ENCODE measurements around the gene SENP3. TPM values are rescaled to one million over a fixed set of nuclear protein-coding genes. Genes with fewer than 3 reads are reported as not detected.

Gene SENP3
- total RNA-seq, 1 donor from 2014 or later: 51.5 TPM

- Mint-ChIP-seq H3K36me3 (peaks cover 3% of the 10 kb centered on the region), H3K27ac (no peak overlapping the region), H3K27me3 (ENCODE audit: low read depth) (no peaks in the 10 kb centered on the region), H3K4me3 (no peak overlapping the region), H3K9me3 (peaks cover 9% of the 10 kb centered on the region), H3K4me1 (no peaks in the 10 kb centered on the region)
- DNase-seq (ENCODE audit: low spot score in 2 of 2, unreplicated experiment in 2 of 2): no peak
- TF ChIP-seq, protein P1, sequence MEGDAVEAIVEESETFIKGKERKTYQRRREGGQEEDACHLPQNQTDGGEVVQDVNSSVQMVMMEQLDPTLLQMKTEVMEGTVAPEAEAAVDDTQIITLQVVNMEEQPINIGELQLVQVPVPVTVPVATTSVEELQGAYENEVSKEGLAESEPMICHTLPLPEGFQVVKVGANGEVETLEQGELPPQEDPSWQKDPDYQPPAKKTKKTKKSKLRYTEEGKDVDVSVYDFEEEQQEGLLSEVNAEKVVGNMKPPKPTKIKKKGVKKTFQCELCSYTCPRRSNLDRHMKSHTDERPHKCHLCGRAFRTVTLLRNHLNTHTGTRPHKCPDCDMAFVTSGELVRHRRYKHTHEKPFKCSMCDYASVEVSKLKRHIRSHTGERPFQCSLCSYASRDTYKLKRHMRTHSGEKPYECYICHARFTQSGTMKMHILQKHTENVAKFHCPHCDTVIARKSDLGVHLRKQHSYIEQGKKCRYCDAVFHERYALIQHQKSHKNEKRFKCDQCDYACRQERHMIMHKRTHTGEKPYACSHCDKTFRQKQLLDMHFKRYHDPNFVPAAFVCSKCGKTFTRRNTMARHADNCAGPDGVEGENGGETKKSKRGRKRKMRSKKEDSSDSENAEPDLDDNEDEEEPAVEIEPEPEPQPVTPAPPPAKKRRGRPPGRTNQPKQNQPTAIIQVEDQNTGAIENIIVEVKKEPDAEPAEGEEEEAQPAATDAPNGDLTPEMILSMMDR (IDR thresholded peaks at IDR 0.05; ENCODE audit: unreplicated experiment): no peak
These were observed 38.7 kb upstream of the SENP3 start for GRCh38 chr17:7523033-7523432.

DNA sequence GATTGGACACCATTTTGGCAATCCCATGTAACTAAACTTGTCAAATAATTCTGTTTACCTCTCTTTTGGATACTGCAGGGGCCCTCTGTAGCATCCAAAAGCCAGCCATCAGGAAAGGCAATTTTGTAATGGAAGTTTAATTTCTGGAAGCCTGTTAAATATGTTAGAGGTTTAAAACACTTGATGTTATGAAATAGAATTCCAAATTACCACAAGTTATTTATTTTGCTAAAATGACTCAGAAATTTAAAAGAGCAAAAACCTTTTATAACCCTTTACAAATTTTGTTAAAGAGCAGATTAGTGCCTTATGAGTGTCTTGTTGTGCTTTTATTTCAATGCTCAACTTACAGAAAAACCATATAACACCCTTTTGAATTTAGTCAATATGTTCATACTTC lies 32.9 kb upstream of the SENP3 start:
- H3K4me3 Mint-ChIP-seq: no peak overlapping the region

DNA sequence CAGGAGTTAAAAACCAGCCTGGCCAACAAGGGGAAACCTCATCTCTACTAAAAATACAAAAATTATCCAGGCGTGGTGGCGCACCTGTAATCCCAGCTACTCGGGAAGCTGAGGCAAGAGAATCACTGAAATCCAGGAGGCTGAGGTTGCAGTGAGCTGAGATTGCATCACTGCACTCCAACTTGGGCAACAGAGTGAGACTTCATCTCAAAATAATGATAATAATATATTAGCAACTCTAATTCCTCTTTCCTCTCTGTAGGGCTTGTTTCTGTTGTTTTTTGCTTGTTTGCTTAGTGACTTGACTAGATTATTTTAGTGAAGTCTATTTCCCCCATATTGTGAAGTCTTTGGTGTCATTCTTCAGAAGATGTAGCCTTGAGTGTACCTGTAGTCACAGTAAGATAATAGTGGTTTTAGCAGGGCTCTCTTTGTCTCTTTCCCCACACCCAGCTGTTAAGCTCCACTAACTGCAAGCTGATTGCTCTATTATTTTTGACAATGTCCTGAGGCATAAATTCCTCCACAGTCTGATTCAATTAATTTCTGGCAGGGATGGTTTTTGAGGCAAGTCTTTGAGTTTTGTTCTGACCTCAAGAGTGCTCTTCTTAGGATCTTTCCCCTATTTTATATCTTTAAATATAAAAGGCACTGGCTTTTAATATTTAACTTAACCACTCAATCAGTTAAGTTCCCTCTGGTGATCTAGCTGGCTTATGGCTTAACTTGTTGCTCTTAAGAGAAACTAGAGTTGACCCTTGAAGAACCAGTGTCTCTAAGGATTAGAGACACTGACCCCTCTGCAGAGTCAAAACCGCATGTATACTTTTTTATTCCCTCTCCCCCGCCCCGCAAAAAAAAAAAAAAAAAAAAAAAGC lies 31.5 kb upstream of the SENP3 start:
- Mint-ChIP-seq H3K36me3 (peaks cover 9% of the 10 kb centered on the region), H3K27ac (no peak overlapping the region), H3K4me3 (no peak overlapping the region), H3K27me3 (ENCODE audit: low read depth) (no peaks in the 10 kb centered on the region), H3K4me1 (no peaks in the 10 kb centered on the region), H3K9me3 (peaks cover 20% of the 10 kb centered on the region)
- TF ChIP-seq, protein P1 (IDR thresholded peaks at IDR 0.05; ENCODE audit: unreplicated experiment): no peak
- no peak for DNase-seq (ENCODE audit: low spot score in 2 of 2, unreplicated experiment in 2 of 2)

More for the DNA sequence above, 32.9 kb upstream of the SENP3 start:
- no peak overlapping the region for H3K27ac Mint-ChIP-seq
- TF ChIP-seq, protein P1 (IDR thresholded peaks at IDR 0.05; ENCODE audit: unreplicated experiment): no peak
- H3K36me3 Mint-ChIP-seq: peaks cover 9% of the 10 kb centered on the region
- H3K27me3 Mint-ChIP-seq (ENCODE audit: low read depth): no peaks in the 10 kb centered on the region
- H3K4me1 Mint-ChIP-seq: no peaks in the 10 kb centered on the region
- peaks cover 22% of the 10 kb centered on the region for H3K9me3 Mint-ChIP-seq
- no peak for DNase-seq (ENCODE audit: low spot score in 2 of 2, unreplicated experiment in 2 of 2)

- H3K4me3 Mint-ChIP-seq: no peak overlapping the region
- no peaks in the 10 kb centered on the region for H3K4me1 Mint-ChIP-seq
- no peak overlapping the region for H3K27ac Mint-ChIP-seq
- H3K27me3 Mint-ChIP-seq (ENCODE audit: low read depth): peaks cover 8% of the 10 kb centered on the region
- H3K9me3 Mint-ChIP-seq: peaks cover 6% of the 10 kb centered on the region
- TF ChIP-seq, protein P1 (IDR thresholded peaks at IDR 0.05; ENCODE audit: unreplicated experiment): no peak
- DNase-seq (ENCODE audit: low spot score in 2 of 2, unreplicated experiment in 2 of 2): no peak
- no peaks in the 10 kb centered on the region for H3K36me3 Mint-ChIP-seq
These were observed 23.7 kb upstream of the SENP3 start for GRCh38 chr17:7538050-7538449.

GRCh38 chr17:7538891-7539545 lies 22.7 kb upstream of the SENP3 start:
- H3K27ac Mint-ChIP-seq: no peak overlapping the region
- no peaks in the 10 kb centered on the region for H3K4me1 Mint-ChIP-seq

More at GRCh38 chr17:7538891-7539545, 22.7 kb upstream of the SENP3 start:
- TF ChIP-seq, protein P1 (IDR thresholded peaks at IDR 0.05; ENCODE audit: unreplicated experiment): no peak
- Mint-ChIP-seq H3K9me3 (peaks cover 6% of the 10 kb centered on the region), H3K27me3 (ENCODE audit: low read depth) (peaks cover 18% of the 10 kb centered on the region), H3K36me3 (no peaks in the 10 kb centered on the region), H3K4me3 (no peak overlapping the region)
- DNase-seq (ENCODE audit: low spot score in 2 of 2, unreplicated experiment in 2 of 2): no peak

Data from mesothelial cell of epicardium (in vitro differentiated cells).